SK-N-SH treated with all-trans-retinoic acid at 6 μM for 48 hours (cell line): Measurements from ENCODE around the gene C3orf22.

Experiments used
- GLIS3 ChIP-seq: fragments of 250-450 bp; sonication (Bioruptor Pico); IDR thresholded peaks from 2 replicates; pipeline ENCODE4 v1.5.0; 2020; ENCODE audit warnings: mild to moderate bottlenecking, moderate library complexity
- ISL1 ChIP-seq: fragments of 250-450 bp; sonication (Bioruptor Pico); IDR thresholded peaks from 2 replicates; pipeline ENCODE4 v2.1.2; 2022; ENCODE audit warnings: mild to moderate bottlenecking, moderate library complexity
- RARB ChIP-seq: fragments of 250-450 bp; sonication (Bioruptor Pico); IDR thresholded peaks from 2 replicates; pipeline ENCODE4 v1.8.0; 2021; ENCODE audit warnings: mild to moderate bottlenecking, moderate library complexity
- ZFP3 ChIP-seq: fragments of 250-450 bp; sonication (Bioruptor Pico); IDR thresholded peaks from 2 replicates; pipeline ENCODE4 v1.5.0; 2020; ENCODE audit warnings: mild to moderate bottlenecking, moderate library complexity
- ZFP30 ChIP-seq: fragments of 450-650 bp; formaldehyde crosslinking; IDR thresholded peaks from 2 replicates; pipeline ENCODE4 v1.5.0; 2022; ENCODE audit warnings: mild to moderate bottlenecking, moderate library complexity
- ZNF8 ChIP-seq: fragments of 450-650 bp; formaldehyde crosslinking; IDR thresholded peaks from 2 replicates; pipeline ENCODE4 v1.5.0; 2020; ENCODE audit warnings: mild to moderate bottlenecking, moderate library complexity
- TF ChIP-seq, protein P1 (sequence below): fragments of 250-450 bp; sonication (Bioruptor Pico); IDR thresholded peaks from 2 replicates; pipeline ENCODE4 v1.5.1; 2021; ENCODE audit warnings: mild to moderate bottlenecking, moderate library complexity

DNA sequence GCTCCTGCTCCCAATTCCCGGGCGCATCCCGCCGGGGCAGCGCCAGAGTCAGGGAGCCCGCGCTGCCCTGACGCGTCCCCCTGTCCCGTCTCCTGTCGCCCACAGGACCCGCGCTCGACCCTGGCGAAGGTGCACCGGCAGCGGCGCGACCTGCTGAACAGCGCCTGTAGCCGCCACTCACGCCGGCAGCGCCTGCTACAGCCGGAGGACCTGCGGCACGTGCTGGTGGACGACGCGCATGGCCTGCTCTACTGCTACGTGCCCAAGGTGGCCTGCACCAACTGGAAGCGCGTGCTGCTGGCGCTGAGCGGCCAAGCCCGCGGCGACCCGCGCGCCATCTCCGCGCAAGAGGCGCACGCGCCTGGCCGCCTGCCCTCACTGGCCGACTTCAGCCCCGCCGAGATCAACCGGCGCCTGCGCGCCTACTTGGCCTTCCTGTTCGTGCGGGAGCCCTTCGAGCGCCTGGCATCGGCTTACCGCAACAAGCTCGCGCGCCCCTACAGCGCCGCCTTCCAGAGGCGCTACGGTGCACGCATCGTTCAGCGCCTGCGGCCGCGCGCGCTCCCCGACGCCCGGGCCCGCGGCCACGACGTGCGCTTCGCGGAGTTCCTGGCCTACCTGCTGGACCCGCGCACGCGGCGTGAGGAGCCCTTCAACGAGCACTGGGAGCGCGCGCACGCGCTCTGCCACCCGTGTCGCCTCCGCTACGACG, 16.9 kb downstream of the C3orf22 start:
- TF ChIP-seq ZFP30 (CRISPR knock-in tag) (no peak), GLIS3 (CRISPR knock-in tag) (no peak), ZFP3 (no peak), ZNF8 (no peak), RARB (no peak), ISL1 (CRISPR knock-in tag) (no peak)
- TF ChIP-seq, protein P1, sequence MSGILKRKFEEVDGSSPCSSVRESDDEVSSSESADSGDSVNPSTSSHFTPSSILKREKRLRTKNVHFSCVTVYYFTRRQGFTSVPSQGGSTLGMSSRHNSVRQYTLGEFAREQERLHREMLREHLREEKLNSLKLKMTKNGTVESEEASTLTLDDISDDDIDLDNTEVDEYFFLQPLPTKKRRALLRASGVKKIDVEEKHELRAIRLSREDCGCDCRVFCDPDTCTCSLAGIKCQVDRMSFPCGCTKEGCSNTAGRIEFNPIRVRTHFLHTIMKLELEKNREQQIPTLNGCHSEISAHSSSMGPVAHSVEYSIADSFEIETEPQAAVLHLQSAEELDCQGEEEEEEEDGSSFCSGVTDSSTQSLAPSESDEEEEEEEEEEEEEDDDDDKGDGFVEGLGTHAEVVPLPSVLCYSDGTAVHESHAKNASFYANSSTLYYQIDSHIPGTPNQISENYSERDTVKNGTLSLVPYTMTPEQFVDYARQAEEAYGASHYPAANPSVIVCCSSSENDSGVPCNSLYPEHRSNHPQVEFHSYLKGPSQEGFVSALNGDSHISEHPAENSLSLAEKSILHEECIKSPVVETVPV, result no peak
